Neural cell (in vitro differentiated cells): ENCODE data around the gene C16orf74. TPM values are rescaled to one million over a fixed set of nuclear protein-coding genes. Genes with fewer than 3 reads are reported as not detected.
A peak's percentile ranks its signal among the peaks of the same experiment; 100 is the strongest.

Experiments used
- H2AFZ ChIP-seq: fragments of 200-600, 300-800 bp; sonication (generic), shearing (Covaris generic); 2 replicates; pipeline ENCODE4 v1.6.0; 2014; ENCODE audit warnings: low read depth, mild to moderate bottlenecking, antibody characterized with exemption, low read length, moderate library complexity
- H3F3A ChIP-seq: fragments of 200-600 bp; shearing (Covaris generic); 2 replicates; pipeline ENCODE4 v1.6.1; 2016; ENCODE audit warnings: mild to moderate bottlenecking, moderate library complexity, mixed read lengths, antibody characterized with exemption, low read length; ENCODE audit not compliant: insufficient read depth, poor library complexity, severe bottlenecking
- H3K27ac ChIP-seq: fragments of 200-600, 300-800 bp; sonication (generic), shearing (Covaris generic); 2 replicates; pipeline ENCODE4 v1.5.1; 2014; ENCODE audit warnings: mild to moderate bottlenecking, low read length, moderate library complexity
- H3K27me3 ChIP-seq: fragments of 300-800, 200-600 bp; sonication (generic), shearing (Covaris generic); 2 replicates; pipeline ENCODE4 v1.6.0; 2014; ENCODE audit warnings: mild to moderate bottlenecking, low read depth, low read length, moderate library complexity; ENCODE audit not compliant: insufficient read depth
- H3K36me3 ChIP-seq: fragments of 300-800, 200-600 bp; sonication (generic), shearing (Covaris generic); 2 replicates; pipeline ENCODE4 v1.5.1; 2014; ENCODE audit warnings: mild to moderate bottlenecking, antibody characterized with exemption, low read length, moderate library complexity; ENCODE audit not compliant: insufficient read depth
- H3K4me2 ChIP-seq: fragments of 300-800, 200-600 bp; sonication (generic), shearing (Covaris generic); 2 replicates; pipeline ENCODE4 v1.6.0; 2014; ENCODE audit warnings: mild to moderate bottlenecking, low read length
- H3K4me3 ChIP-seq: fragments of 300-800, 200-600 bp; sonication (generic), shearing (Covaris generic); 2 replicates; pipeline ENCODE4 v1.5.1; 2014; ENCODE audit warnings: mild to moderate bottlenecking, low read length, moderate library complexity
- H3K79me2 ChIP-seq: fragments of 200-600 bp; shearing (Covaris generic); replicated peaks from 2 replicates; pipeline ENCODE4 v1.6.0; 2014; ENCODE audit warnings: mild to moderate bottlenecking, low read length, moderate library complexity; ENCODE audit not compliant: insufficient read depth
- H3K9ac ChIP-seq: fragments of 300-800, 200-600 bp; sonication (generic), shearing (Covaris generic); 2 replicates; pipeline ENCODE4 v1.6.1; 2016; ENCODE audit warnings: mild to moderate bottlenecking, low read length, mixed read lengths
- H3K9me2 ChIP-seq: fragments of 200-600 bp; shearing (Covaris generic); 2 replicates; pipeline ENCODE4 v1.6.1; 2016; ENCODE audit warnings: mild to moderate bottlenecking, low read length, mixed read lengths; ENCODE audit not compliant: insufficient read depth
- H3K9me3 ChIP-seq: fragments of 200-600, 300-800 bp; sonication (generic), shearing (Covaris generic); 2 replicates; pipeline ENCODE4 v1.6.1; 2016; ENCODE audit warnings: mild to moderate bottlenecking, mixed run types, low read length, moderate library complexity, mixed read lengths
- H4K20me1 ChIP-seq: fragments of 200-600 bp; shearing (Covaris generic); 2 replicates; pipeline ENCODE4 v1.6.1; 2016; ENCODE audit warnings: mild to moderate bottlenecking, mixed run types; ENCODE audit not compliant: insufficient read depth
- CTCF ChIP-seq: fragments of 450-650 bp; IDR thresholded peaks from 2 replicates; pipeline ENCODE4 v1.5.1; 2014; ENCODE audit warnings: antibody characterized with exemption, mild to moderate bottlenecking, moderate library complexity; ENCODE audit not compliant: poor library complexity, severe bottlenecking
- EP300 ChIP-seq: fragments of 450-650 bp; conservative IDR thresholded peaks from 2 replicates; pipeline ENCODE4 v1.6.1; 2014; ENCODE audit warnings: antibody characterized with exemption, mild to moderate bottlenecking, moderate library complexity; ENCODE audit not compliant: poor library complexity, severe bottlenecking
- EZH2 ChIP-seq: fragments of 200-600, 300-800 bp; shearing (Covaris generic), sonication (generic); IDR thresholded peaks from 2 replicates; pipeline ENCODE4 v1.6.1; 2014; ENCODE audit warnings: antibody characterized with exemption, low read length, borderline replicate concordance, mild to moderate bottlenecking; ENCODE audit not compliant: insufficient read depth, poor library complexity, severe bottlenecking
- MXI1 ChIP-seq: fragments of 450-650 bp; conservative IDR thresholded peaks from 2 replicates; pipeline ENCODE4 v1.6.1; 2014; ENCODE audit warnings: antibody characterized with exemption, mild to moderate bottlenecking; ENCODE audit not compliant: poor library complexity, severe bottlenecking
- POLR2AphosphoS5 ChIP-seq: IDR thresholded peaks from 2 replicates; pipeline ENCODE4 v1.6.1; 2012
- RAD21 ChIP-seq: fragments of 450-650 bp; conservative IDR thresholded peaks from 2 replicates; pipeline ENCODE4 v1.6.1; 2014; ENCODE audit warnings: antibody characterized with exemption, mild to moderate bottlenecking, moderate library complexity
- REST ChIP-seq: IDR thresholded peaks from 2 replicates; pipeline ENCODE4 v1.6.1; 2012; ENCODE audit warnings: borderline replicate concordance
- SMC3 ChIP-seq: fragments of 450-650 bp; conservative IDR thresholded peaks from 2 replicates; pipeline ENCODE4 v1.6.1; 2014; ENCODE audit warnings: antibody characterized with exemption, mild to moderate bottlenecking, moderate library complexity; ENCODE audit not compliant: poor library complexity
- TAF1 ChIP-seq: IDR thresholded peaks from 2 replicates; pipeline ENCODE4 v1.6.1; 2012; ENCODE audit warnings: low read depth
- polyA plus RNA-seq: library from polyadenylated mRNA; depleted of rRNA; stranded (reverse); fragments of >200 nt; gene quantifications from 2 replicates; pipeline ENCODE4 v1.2.3, GENCODE V29; 2014

The C16orf74 gene
- polyA plus RNA-seq, 1 donor from 2014 or later, result not detected

- no peaks in the 10 kb centered on the region for H3K9me3 ChIP-seq
- no peak overlapping the region for H3K9ac ChIP-seq
- no peak overlapping the region for H2AFZ ChIP-seq
- no peaks in the 10 kb centered on the region for H4K20me1 ChIP-seq
- TF ChIP-seq RAD21 (no peak), EP300 (no peak), MXI1 (no peak), EZH2 (no peak), CTCF (no peak), REST (no peak), POLR2AphosphoS5 (no peak), TAF1 (no peak), SMC3 (no peak)
- H3K36me3 ChIP-seq, result no peaks in the 10 kb centered on the region
- H3F3A ChIP-seq, result no peaks in the 10 kb centered on the region
- no peak overlapping the region for H3K4me2 ChIP-seq
- H3K9me2 ChIP-seq, result no peaks in the 10 kb centered on the region
- H3K79me2 ChIP-seq, result no peaks in the 10 kb centered on the region
- no peak overlapping the region for H3K27ac ChIP-seq
- no peak overlapping the region for H3K4me3 ChIP-seq
- H3K27me3 ChIP-seq, result peaks cover 33% of the 10 kb centered on the region
Observed at GRCh38 chr16:85751698-85752501, 1.0 kb upstream of the C16orf74 start.

GRCh38 chr16:85750146-85750826 lies 610 bp downstream of the C16orf74 start:
- Histone ChIP-seq H3K36me3 (no peaks in the 10 kb centered on the region), H3K9me3 (no peaks in the 10 kb centered on the region), H3K4me3 (peak overlapping the region; percentile 57), H3K9ac (no peak overlapping the region), H4K20me1 (no peaks in the 10 kb centered on the region), H3K9me2 (no peaks in the 10 kb centered on the region), H3K4me2 (peak overlapping the region; percentile 19), H3F3A (no peaks in the 10 kb centered on the region), H3K79me2 (no peaks in the 10 kb centered on the region), H3K27ac (no peak overlapping the region), H2AFZ (no peak overlapping the region), H3K27me3 (peaks cover 33% of the 10 kb centered on the region)
- TF ChIP-seq CTCF, result peak; percentile 30
- no peak for TF ChIP-seq EZH2
